Mononuclear cell (primary cell): Measurements from ENCODE around the gene PFDN6. TPM values are rescaled to one million over a fixed set of nuclear protein-coding genes. Genes with fewer than 3 reads are reported as not detected.
A peak's percentile ranks its signal among the peaks of the same experiment; 100 is the strongest.
"Not testable (repeated sequence)": the region's sequence is repeated elsewhere in the genome, so short reads cannot be mapped to it uniquely, and the experiment has no call there.

Experiments used
- H3K27me3 ChIP-seq: 2 replicates; pipeline ENCODE4 v1.6.0; 2011; ENCODE audit warnings: low read length, control low read depth; ENCODE audit not compliant: insufficient read depth
- H3K4me1 ChIP-seq: 2 replicates; pipeline ENCODE4 v1.5.1; 2011; ENCODE audit warnings: mild to moderate bottlenecking, low read length, control low read depth; ENCODE audit not compliant: insufficient read depth
- H3K4me3 ChIP-seq: 2 replicates; pipeline ENCODE4 v1.5.1; 2011; ENCODE audit warnings: mild to moderate bottlenecking, low read length, moderate library complexity
- H3K9me3 ChIP-seq: 2 replicates; pipeline ENCODE4 v1.5.1; 2011; ENCODE audit warnings: low read depth, mild to moderate bottlenecking, control low read depth, low read length
- total RNA-seq: library from RNA; depleted of rRNA; stranded (reverse); fragments of >200 nt; gene quantifications from one replicate; pipeline ENCODE4 v1.2.3, GENCODE V29; 2012

PFDN6 gene
- total RNA-seq, 1 donor: 11.1 TPM

DNA sequence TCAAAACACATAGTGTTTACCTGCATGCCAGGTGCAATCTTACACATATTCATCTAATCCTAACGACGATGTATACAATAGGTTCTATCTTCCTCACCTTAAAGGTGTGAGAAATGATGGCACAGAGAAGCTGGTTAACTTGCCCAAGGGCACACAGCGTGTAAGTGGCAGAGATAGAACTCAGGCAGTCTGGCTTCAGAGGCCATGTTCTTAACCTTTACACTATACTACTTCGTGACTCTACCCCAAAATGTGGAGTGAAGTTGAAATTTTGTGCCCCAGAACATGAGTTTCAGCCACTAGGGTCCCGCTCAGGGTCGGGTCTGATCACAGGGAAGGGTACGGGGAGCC is 18.3 kb upstream of the PFDN6 start:
- peaks cover 55% of the 10 kb centered on the region for H3K4me1 ChIP-seq
- peak overlapping the region; percentile 78 for H3K4me3 ChIP-seq
- no peaks in the 10 kb centered on the region for H3K9me3 ChIP-seq
- H3K27me3 ChIP-seq: no peaks in the 10 kb centered on the region

DNA sequence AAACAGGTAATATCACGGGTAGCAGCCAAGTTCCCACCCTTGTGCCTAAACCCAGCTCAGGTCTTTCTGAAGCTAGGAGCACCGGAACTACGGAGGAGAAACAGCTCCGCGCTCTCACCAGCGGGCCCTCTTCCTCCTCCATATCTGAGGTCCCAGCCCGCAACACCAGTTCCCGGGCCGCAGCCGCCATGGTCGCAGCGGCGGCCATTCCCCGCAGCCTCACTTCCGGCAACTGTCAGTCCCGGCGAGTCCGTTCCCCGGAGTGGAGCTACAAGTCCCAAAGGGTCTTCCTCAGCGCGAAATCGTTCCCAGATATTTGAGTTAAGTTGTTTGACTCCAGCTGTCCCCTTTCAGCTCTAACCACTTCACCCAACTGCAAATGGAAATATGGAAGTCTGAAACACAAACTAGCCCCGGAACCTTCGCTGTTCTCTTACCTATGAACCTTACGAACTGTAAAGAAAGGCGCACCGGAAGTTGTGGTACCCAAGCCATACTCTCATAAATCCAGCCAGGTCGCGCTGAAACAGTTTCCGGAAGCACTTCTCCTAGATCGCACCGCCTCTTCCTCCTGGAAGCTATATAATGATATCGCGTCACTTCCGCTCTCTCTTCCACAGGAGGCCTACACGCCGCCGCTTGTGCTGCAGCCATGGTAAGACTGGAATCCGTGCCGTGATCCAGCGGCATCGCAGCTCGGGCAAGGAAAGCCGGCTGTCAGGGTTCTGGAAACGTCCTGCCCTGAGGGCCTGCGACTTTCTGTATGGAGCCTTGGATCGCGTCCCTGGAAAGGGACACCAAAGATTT is 17.7 kb upstream of the PFDN6 start, which contains the start of the genes RPS18 and VPS52:
TSS of gene RPS18 (plus strand) at position 608 of the 807 bp plus-strand sequence. CDS start at position 653, 45 bp downstream.
TSS of gene VPS52 (minus strand) at position 409 of the 807 bp plus-strand sequence. CDS start at position 208, 201 bp downstream.
- H3K27me3 ChIP-seq: no peaks in the 10 kb centered on the region
- H3K4me3 ChIP-seq: peak within 1 kb of the TSS; percentile 78
- H3K4me1 ChIP-seq: peaks cover 61% of the 10 kb centered on the region
- no peaks in the 10 kb centered on the region for H3K9me3 ChIP-seq

DNA sequence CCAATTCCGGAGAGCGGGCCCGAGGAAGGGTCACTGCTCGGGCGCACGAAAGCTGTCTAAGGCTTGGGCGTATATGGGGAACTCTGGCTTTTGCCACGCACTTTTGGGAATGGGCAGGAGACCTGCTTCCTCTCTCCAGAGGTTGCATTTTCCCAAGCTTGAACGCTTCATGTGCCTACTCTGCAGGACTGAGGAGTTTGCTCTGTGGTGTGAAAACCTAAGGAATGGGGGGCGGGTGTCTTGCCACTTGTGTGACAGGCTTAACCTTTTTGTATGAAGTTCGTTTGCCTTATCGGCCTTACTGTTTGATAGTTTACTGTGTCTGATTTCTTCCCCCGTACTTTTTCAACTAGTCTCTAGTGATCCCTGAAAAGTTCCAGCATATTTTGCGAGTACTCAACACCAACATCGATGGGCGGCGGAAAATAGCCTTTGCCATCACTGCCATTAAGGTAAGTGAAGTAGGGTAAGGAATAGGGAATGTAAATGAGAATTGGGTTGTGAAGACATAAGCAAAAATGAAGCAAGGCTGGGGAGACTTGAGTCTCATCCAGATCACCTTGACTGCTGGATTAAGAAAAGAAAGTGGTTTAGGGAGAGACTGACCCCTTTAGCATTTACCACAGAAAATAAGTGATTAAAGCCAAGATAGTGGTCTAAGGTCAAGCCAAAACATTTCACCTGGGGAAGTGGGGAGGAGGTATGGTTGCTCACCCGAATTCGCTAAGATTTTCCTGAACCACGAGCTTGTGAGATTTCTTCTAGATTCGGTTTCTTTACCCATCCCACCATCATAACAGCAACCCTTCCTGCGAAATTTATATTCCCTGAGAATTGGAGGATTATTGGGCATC is 16.9 kb upstream of the PFDN6 start:
- no peaks in the 10 kb centered on the region for H3K9me3 ChIP-seq
- peaks cover 63% of the 10 kb centered on the region for H3K4me1 ChIP-seq
- no peaks in the 10 kb centered on the region for H3K27me3 ChIP-seq
- peak overlapping the region; percentile 78 for H3K4me3 ChIP-seq

DNA sequence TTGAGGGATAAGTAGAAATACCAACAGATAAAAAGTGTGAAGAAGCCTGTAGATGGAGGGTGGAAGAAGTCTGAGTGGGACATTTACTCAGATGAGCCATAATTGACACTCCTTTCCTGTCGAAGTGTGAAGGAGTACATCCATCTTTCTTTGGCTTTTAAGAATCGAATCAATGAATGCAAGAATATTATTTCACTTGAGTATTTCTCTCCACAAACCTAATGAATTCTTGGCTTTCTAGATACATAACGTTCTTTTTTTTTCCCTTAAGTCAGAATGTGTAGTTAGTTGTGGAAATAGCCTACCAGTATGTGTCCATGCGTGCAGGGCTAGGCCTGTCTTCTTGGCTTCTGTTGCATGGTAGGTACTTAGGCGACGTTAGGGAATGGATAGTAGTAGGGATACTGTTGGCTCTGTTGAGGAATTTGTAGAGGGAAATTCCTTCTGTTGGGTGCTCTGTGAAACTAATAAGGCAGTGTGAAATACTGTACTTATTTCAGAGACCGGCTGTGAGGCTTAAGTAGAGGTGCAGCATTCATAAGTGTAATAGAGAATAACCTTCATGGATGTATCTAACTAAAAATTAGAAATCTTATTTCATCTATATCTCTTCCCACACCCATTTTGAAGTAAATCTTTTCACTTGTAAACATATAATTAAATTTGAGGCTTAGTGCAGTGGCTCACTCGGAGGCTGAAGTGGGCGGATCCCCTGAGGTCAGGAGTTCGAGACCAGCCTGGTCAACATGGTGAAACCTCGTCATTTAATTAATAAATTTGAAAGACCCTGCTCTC is 16.1 kb upstream of the PFDN6 start:
- peaks cover 71% of the 10 kb centered on the region for H3K4me1 ChIP-seq
- no peak overlapping the region for H3K4me3 ChIP-seq
- no peaks in the 10 kb centered on the region for H3K9me3 ChIP-seq
- H3K27me3 ChIP-seq: no peaks in the 10 kb centered on the region

DNA sequence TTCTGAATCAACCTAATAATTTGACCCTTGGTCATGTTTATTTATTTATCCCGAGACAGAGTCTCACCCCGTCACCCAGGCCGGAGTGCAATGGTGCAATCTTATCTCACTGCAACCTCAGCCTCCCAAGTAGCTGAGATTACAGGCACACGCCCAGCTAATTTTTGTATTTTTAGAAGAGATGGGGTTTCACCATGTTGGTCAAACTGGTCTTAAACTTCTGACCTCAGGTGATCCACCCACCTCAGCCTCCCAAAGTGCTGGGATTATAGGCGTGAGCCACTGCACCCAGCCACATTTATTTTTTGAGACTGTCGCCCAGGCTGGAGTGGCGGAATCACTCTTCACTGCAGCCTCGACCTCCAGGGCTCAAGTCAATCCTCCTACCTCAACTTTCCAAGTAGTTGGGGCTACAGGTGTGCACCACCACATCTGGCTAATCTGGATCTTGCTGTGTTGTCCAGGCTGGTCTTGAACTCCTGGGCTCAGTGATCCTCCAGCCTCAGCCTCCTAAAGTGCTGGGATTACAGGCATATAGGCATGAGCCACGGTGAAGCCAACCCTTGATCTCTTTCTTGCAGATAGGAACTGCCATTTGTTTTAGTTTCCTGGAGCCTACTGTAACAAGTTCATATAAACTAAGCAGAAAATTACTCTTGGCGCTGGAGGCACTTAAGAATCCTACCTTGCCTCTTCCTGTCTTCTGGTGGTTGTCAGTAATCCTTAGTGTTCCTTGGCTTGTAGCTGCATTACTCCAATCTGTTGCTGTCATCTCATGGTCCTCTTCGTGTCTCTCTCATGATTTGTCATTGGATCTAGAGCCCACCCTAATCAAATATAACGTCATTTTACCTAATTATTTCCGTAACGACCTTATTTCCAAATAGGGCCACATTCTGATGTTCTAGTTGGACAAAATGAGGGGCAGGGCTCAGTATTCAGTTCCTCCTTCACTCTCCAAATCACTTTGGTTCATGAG is 15.2 kb upstream of the PFDN6 start:
- H3K4me1 ChIP-seq: peaks cover 80% of the 10 kb centered on the region
- H3K9me3 ChIP-seq: no peaks in the 10 kb centered on the region
- no peak overlapping the region for H3K4me3 ChIP-seq
- no peaks in the 10 kb centered on the region for H3K27me3 ChIP-seq

DNA sequence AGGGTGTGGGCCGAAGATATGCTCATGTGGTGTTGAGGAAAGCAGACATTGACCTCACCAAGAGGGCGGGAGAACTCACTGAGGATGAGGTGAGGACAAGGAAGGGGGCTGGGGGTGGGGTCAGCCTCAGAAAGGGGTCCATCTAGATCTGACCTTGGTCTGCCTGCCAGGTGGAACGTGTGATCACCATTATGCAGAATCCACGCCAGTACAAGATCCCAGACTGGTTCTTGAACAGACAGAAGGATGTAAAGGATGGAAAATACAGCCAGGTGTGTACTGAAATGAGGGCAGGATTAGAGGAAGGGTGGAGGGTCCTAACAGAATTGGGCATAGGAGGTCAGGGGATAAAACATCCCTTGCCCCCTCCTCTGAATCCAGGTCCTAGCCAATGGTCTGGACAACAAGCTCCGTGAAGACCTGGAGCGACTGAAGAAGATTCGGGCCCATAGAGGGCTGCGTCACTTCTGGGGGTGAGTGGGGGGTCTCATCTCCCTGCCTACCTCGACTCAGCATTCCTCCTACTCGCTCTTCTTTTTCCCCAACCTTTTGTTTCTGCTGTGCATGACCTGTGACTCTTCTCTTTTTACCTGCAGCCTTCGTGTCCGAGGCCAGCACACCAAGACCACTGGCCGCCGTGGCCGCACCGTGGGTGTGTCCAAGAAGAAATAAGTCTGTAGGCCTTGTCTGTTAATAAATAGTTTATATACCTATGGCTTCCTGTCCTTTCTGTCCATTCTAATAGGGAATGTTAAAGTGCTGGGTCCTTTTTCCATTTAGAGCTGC is 13.4 kb upstream of the PFDN6 start:
- not testable (repeated sequence) for H3K27me3 ChIP-seq, H3K9me3 ChIP-seq
- Histone ChIP-seq H3K4me1 (peaks cover 81% of the 10 kb centered on the region), H3K4me3 (peak overlapping the region; percentile 75)

DNA sequence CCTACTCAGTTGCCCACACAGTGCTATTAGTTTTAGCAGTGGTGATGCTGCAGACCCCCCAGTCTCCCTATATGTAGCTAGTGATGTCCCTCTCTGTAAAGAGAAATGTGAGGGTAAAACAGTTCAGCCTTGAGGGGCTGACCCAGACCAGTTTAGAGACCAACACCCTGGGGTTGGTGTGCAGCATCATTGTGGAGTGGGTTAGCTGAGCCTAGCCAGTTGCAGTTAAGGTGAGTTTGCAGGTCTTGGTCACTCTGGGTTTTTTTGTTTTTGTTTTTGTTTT is 12.9 kb upstream of the PFDN6 start:
- H3K4me3 ChIP-seq: peak overlapping the region; percentile 75
- H3K27me3 ChIP-seq: no peaks in the 10 kb centered on the region
- H3K9me3 ChIP-seq: no peaks in the 10 kb centered on the region
- H3K4me1 ChIP-seq: peaks cover 78% of the 10 kb centered on the region

DNA sequence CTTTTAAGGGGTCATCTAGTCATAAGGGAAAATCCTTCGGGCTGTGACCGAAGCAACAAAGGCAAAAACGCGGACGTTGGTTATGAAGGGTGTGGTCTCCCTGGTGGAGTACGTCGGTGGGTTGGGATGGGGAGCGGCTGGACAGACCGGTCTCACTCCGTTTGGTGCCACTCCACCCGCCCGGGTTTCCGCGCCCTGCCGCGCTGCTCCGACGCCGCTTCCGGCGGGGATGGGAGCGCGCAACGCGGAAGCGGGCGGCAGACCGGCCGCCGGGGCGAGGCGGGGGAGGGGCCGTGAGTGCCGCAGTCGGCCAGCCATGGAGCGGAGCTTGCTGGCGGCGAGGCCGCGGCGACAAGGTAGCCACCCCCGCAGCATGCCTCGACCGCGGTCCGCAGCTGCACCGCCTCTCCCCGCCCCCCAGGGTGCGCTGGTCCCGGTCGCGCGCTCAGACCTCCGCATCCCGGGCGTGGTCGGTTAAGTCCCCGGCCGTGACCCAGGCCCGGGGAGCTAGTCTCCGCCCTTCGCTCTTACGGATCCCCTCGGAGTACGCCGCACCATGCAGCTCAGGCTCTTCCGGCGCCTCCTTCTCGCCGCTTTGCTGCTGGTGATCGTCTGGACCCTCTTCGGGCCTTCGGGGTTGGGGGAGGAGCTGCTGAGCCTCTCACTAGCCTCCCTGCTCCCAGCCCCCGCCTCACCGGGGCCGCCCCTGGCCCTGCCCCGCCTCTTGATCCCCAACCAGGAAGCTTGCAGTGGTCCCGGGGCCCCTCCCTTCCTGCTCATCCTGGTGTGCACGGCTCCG is 12.3 kb upstream of the PFDN6 start, which contains the start of gene B3GALT4:
TSS of gene B3GALT4 (plus strand) at position 260 of the 799 bp plus-strand sequence. CDS start at position 557, 297 bp downstream.
- Histone ChIP-seq H3K4me1 (peaks cover 77% of the 10 kb centered on the region), H3K9me3 (no peaks in the 10 kb centered on the region), H3K4me3 (peak within 1 kb of the TSS; percentile 75), H3K27me3 (no peaks in the 10 kb centered on the region)

DNA sequence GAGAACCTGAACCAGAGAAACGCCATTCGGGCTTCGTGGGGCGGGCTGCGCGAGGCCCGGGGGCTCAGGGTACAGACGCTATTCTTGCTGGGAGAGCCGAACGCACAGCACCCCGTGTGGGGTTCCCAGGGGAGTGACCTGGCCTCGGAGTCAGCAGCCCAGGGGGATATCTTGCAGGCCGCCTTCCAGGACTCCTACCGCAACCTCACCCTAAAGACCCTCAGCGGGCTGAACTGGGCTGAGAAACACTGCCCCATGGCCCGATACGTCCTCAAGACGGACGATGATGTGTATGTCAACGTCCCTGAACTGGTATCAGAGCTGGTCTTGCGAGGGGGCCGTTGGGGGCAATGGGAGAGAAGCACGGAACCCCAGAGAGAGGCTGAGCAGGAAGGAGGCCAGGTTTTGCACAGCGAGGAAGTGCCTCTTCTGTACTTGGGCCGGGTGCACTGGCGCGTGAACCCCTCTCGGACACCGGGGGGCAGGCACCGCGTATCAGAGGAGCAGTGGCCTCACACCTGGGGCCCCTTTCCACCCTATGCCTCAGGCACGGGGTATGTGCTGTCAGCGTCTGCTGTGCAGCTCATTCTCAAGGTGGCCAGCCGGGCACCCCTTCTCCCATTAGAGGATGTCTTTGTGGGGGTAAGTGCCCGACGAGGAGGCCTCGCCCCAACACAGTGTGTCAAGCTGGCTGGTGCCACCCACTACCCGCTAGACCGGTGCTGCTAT is 11.6 kb upstream of the PFDN6 start:
- no peaks in the 10 kb centered on the region for H3K27me3 ChIP-seq
- peak overlapping the region; percentile 75 for H3K4me3 ChIP-seq
- H3K9me3 ChIP-seq: no peaks in the 10 kb centered on the region
- H3K4me1 ChIP-seq: peaks cover 69% of the 10 kb centered on the region

DNA sequence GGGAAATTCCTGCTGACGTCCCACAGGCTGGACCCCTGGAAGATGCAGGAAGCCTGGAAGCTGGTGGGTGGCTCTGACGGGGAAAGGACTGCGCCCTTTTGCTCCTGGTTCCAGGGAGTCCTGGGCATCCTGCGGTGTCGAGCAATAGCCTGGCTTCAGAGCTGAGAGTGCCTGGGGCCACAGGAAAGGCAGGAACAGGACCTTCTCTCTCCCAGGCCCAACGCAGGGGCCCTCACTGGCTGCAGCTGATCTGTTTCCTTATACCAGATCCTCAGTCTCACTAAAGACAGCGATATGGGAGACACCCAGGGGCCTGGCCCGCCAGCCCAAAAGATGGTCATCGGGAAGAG is 11.0 kb upstream of the PFDN6 start:
- Histone ChIP-seq H3K9me3 (no peaks in the 10 kb centered on the region), H3K4me3 (no peak overlapping the region), H3K27me3 (no peaks in the 10 kb centered on the region), H3K4me1 (peaks cover 64% of the 10 kb centered on the region)

DNA sequence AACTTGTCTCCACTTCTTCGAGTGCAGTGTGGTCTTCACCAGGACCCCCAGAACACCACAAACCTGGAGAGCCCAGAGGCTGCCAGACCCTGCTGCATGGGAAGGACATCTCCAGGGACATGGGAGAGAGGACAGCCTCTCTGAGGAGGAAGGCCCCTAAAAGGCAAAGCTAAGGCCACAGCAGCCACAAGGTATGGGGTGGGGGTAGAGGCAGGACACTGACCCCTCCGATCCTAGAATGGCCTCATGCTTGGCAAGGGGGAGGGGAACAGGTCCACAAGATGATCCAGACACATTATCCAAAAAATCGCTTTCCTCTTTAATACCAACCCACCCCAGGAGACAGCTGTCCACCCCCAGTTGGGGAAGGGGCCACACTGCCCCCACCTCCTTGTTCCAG is 10.6 kb upstream of the PFDN6 start:
- H3K4me1 ChIP-seq: peaks cover 59% of the 10 kb centered on the region
- H3K4me3 ChIP-seq: no peak overlapping the region
- no peaks in the 10 kb centered on the region for H3K9me3 ChIP-seq

DNA sequence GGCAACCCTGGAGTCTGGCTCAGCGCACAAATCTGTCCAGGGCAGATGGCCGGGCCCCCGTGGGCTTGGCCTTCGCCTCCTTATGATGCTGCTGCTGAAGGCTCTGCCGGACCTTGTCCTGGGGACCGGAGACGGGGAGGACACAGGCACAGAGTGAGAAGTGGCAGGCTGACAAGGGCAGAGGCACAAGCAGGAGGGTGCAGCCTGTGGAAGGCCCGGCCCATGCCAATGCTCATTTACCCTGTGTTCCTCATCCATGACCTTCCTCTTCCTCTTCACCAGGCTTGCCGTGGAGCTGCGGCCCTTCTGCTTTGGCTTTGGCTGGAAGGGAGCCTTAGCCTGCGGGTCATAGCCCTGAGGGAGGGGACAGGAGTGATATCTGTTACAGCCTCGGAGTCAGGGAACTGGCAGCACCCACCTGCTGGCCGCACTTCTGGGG is 10.1 kb upstream of the PFDN6 start:
- Histone ChIP-seq H3K9me3 (no peaks in the 10 kb centered on the region), H3K27me3 (no peaks in the 10 kb centered on the region), H3K4me3 (no peak overlapping the region), H3K4me1 (peaks cover 55% of the 10 kb centered on the region)

More for the DNA sequence above, 10.6 kb upstream of the PFDN6 start:
- no peaks in the 10 kb centered on the region for H3K27me3 ChIP-seq
